Gastroesophageal sphincter (tissue), 3 donors: ENCODE data around the gene ST3GAL2.

ENCODE experiments used
- CTCF ChIP-seq, 4 experiments: fragments of 200-600 bp in 2 of 4; fragments of 450-650 bp in 2 of 4; sonication (generic) in 1 of 4; IDR thresholded peaks; one replicate each; pipeline ENCODE4 v1.5.1; 2017 to 2019; ENCODE audit warnings: antibody characterized with exemption in 4 of 4, mild to moderate bottlenecking in 2 of 4, moderate library complexity in 2 of 4
- EP300 ChIP-seq: sonication (generic); formaldehyde crosslinking; IDR thresholded peaks from one replicate; pipeline ENCODE4 v1.6.1; 2017; ENCODE audit warnings: antibody characterized with exemption, mild to moderate bottlenecking
- POLR2AphosphoS5 ChIP-seq: sonication (generic); formaldehyde crosslinking; IDR thresholded peaks from one replicate; pipeline ENCODE4 v1.6.1; 2017; ENCODE audit warnings: antibody characterized with exemption

DNA sequence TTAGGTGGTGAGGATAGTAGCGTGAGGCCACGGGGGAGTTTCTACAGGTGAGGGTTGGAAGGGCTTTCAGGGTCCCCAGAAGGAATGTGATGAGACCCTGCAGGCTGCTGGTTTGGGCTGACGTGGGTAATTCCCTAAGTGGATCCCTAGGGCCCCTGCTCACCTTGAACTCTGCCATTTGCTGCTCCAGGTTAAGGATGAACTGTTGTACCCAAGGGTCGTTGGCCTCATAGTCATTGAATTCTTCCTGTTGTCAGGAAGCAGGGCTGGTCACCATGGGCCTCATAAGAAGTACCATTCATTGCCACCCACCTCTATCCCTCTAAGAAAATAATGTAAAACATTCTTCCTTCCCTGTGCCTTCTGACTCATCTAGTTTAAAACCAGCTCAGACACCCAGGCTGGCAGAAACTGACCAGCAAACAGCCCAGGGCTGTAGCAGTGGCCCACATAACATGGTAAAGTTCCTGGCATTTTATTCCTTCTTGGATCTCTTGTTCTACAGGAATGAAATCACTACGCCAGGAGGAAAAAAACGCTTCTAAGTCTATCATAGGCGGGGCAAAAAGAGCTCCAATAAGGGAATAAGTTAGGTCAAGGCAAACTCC is 43.1 kb upstream of the ST3GAL2 start:
- no peak for TF ChIP-seq CTCF (IDR thresholded peaks at IDR 0.05)
- no peak for TF ChIP-seq EP300
- no peak for TF ChIP-seq POLR2AphosphoS5
